ENCODE results near the gene MIGA2. TPM values are rescaled to one million over a fixed set of nuclear protein-coding genes. Genes with fewer than 3 reads are reported as not detected.

Gene MIGA2
- total RNA-seq, 1 donor: 22.7 TPM

DNA sequence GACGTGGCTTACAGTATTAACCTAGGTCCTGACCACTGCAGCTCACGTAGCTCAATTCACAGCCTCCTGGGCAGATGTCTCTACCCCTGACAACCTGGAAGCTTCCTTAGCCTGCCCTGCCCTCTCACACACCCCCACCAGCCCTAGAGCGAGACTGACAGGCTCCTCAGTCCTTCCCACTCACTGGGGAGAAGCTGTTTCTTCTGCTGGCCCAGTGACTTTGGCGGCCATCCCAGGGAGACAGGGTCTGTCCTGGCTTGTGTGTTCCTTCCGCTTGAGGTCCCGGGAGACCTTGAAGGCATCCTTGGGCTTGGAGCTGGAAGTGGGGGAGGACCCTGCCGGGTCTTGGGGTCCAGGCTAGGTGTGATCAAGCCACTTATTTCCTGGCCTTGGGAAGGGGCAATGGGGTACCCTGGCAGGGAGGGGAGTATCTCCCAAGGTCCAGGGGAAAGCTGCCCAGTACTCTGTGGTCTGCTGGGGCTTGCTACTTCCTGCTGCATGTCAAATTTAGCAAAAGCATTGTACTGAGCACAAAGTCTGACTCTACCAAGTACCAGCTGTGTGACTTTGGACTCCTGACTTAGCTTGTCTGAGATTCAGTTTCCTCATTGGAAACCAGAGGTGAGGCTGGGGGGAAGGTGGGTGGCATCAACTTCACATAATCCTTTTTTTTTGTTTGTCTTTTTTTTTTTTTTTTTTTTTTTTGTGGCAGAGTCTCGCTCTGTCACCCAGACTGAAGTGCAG, 1.9 kb downstream of the MIGA2 start:
- Histone ChIP-seq H3K27me3 (ENCODE audit: insufficient read depth, low read length) (no peaks in the 10 kb centered on the region), H3K9me3 (ENCODE audit: low read depth, low read length) (no peaks in the 10 kb centered on the region), H3K4me3 (ENCODE audit: low read length) (no peak overlapping the region)

DNA sequence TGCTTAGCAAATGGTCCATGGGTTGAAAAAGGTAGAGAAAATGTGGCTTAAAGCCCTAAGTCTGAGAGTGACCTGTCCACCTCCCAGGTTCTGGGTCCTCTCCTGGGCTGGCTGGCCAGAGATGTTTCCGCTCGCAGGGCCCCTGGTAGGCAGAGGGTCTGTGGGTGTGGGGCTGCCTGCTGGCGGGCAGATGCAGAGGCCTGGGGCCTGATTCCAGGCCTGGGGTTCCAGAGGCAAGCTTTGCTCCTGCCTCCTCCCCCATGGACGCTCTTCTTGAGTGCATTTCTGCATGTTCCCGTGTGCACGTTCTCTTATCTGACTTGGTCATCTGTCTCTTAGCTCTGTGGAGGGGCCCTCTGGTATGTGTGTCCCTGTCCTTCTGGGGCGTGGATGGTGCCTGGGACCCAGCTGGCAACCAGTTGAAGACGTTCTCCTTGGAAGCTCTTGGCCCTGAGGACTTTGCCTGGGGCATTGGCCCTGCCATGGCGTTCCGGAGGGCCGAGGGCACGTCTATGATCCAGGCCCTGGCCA, 3.8 kb downstream of the MIGA2 start:
- Histone ChIP-seq H3K27me3 (ENCODE audit: insufficient read depth, low read length) (no peaks in the 10 kb centered on the region), H3K4me1 (ENCODE audit: insufficient read depth, low read length) (peaks cover 24% of the 10 kb centered on the region), H3K4me3 (ENCODE audit: low read length) (no peak overlapping the region), H3K9me3 (ENCODE audit: low read depth, low read length) (no peaks in the 10 kb centered on the region)

More for the DNA sequence above, 1.9 kb downstream of the MIGA2 start:
- H3K4me1 ChIP-seq (ENCODE audit: insufficient read depth, low read length): peaks cover 24% of the 10 kb centered on the region

DNA sequence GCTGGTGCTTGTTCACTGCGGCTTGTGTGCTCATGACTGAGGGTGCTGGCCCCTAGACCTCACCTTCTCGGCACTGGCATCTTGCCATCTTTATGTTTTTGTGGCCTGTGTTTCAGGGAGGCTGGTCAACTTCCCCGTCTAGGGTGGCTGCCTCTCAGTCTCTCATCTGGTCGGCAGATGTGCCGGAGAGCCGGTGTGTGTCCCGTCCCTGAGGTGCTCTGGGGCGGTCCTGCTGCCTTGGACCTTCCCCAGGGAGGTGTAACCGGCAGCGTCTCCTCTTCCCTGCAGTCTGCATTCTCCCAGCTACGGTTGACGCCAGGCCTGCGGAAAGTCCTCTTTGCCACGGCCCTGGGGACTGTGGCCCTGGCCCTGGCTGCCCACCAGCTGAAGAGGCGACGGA, 5.6 kb downstream of the MIGA2 start:
- H3K27me3 ChIP-seq (ENCODE audit: insufficient read depth, low read length): no peaks in the 10 kb centered on the region
- peaks cover 18% of the 10 kb centered on the region for H3K4me1 ChIP-seq (ENCODE audit: insufficient read depth, low read length)
- H3K4me3 ChIP-seq (ENCODE audit: low read length): no peak overlapping the region
- H3K9me3 ChIP-seq (ENCODE audit: low read depth, low read length): no peaks in the 10 kb centered on the region

DNA sequence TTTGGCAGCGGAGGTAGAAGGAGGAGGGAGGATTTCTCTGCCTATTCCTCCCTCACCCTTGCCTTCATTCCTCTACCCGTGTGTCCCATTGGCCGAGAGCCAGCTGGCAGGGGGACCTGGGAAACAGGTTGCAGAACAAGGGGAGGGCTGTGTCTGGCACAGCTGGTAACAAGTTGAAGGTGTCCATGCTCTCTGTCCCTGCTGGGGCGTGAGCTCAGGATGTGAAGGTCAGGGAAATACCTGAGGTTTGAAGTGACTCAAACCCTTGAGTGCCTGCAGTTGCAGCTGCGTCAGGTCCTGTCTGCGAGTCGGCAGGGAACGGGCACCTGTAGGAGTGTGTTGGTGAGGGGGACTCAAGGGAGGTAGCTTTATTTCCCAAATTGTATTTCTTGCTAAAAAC, 16.2 kb downstream of the MIGA2 start:
- H3K4me3 ChIP-seq (ENCODE audit: low read length): no peak overlapping the region
- no peaks in the 10 kb centered on the region for H3K9me3 ChIP-seq (ENCODE audit: low read depth, low read length)
- no peaks in the 10 kb centered on the region for H3K4me1 ChIP-seq (ENCODE audit: insufficient read depth, low read length)
- no peaks in the 10 kb centered on the region for H3K27me3 ChIP-seq (ENCODE audit: insufficient read depth, low read length)

DNA sequence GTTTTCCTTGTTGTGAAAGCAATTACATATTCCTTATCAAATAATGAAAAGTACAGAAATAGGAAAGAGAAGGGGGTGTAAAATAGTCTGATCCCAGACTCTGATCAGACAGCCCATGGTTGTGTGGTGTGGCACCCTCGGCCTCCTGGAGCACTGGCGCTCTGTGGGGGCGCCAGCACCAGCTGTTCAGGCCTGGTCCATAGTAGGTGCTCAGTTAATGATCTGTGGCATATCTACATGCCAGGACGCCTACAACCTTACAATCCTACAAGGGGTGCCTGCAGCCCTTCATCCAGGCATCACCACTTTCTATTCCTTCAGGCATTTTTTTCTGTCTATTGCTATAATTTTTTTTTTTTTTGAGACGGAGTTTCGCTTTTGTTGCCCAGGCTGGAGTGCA, 16.6 kb downstream of the MIGA2 start:
- H3K4me3 ChIP-seq (ENCODE audit: low read length): no peak overlapping the region
- H3K27me3 ChIP-seq (ENCODE audit: insufficient read depth, low read length): no peaks in the 10 kb centered on the region
- no peaks in the 10 kb centered on the region for H3K9me3 ChIP-seq (ENCODE audit: low read depth, low read length)
- peaks cover 2% of the 10 kb centered on the region for H3K4me1 ChIP-seq (ENCODE audit: insufficient read depth, low read length)

DNA sequence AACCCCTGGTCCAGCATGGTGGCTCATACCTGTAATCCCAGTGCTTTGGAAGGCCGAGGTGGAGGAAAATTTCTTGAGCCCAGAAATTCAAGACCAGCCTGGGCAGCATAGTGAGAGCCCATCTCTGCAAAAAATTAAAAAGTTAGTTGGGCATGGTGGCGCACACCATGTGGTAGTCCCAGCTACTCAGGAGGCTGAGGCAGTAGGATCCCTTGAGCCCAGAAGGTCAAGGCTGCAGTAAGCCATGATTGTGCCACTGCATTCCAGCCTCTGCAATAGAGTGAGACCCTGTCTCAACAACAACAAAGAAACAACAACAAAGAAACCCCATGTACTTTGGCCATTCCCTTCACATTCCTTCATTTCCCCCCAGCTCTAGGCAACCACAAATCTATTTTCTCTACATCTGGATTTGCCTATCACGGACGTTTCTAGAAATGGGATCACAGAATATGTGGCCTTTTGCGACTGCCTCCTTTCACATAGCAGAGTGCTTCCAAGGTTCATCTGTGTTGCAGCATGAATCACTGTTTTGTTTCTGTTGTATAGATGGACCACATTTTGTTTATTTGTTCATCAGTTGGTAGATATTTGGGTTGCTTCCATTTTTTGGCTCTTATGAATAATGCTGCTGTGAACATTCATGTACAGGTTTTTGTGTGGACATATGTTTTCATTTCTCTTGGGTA, 17.9 kb downstream of the MIGA2 start:
- H3K4me3 ChIP-seq (ENCODE audit: low read length): no peak overlapping the region
- no peaks in the 10 kb centered on the region for H3K9me3 ChIP-seq (ENCODE audit: low read depth, low read length)
- H3K4me1 ChIP-seq (ENCODE audit: insufficient read depth, low read length): peaks cover 15% of the 10 kb centered on the region
- H3K27me3 ChIP-seq (ENCODE audit: insufficient read depth, low read length): no peaks in the 10 kb centered on the region

DNA sequence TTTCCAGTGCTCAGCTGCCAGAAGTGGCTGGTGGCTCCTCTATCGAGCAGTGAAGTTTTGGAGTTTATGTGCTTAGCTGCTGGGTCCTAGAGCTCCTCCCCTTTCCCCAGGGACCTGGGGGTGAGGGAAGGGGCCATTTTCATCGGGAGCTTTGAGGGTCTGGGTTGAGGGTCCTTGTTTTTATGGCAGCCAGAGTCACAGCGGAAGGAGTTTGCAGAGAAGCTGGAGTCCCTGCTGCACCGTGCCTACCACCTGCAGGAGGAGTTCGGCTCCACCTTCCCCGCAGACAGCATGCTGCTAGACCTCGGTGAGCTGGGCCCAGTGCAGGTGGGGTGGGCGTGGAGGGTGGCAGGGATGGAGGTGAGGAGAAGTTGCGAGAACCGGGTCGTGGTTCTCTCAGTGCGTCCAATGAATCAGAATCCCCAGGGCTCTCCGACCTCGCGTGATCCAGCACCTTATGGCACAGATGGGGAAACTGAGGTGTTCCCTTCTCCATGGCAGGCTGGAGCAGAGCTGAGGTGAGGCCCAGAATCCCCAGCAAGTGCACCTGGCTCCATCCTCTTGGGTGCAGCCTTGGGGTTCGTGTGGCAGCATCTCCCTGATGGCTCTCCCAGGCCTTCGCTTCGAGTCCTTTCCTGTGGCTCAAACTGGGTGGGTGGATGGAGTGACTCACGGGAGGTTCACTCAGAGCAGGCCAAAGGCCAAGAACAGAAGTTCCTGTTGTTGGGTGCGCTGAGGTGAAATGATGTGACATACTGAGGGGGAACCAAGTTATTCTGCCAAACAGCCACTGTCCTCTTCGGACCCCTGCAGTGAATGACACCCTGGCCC, 22.8 kb downstream of the MIGA2 start:
- no peak overlapping the region for H3K4me3 ChIP-seq (ENCODE audit: low read length)
- peaks cover 16% of the 10 kb centered on the region for H3K4me1 ChIP-seq (ENCODE audit: insufficient read depth, low read length)
- no peaks in the 10 kb centered on the region for H3K9me3 ChIP-seq (ENCODE audit: low read depth, low read length)
- H3K27me3 ChIP-seq (ENCODE audit: insufficient read depth, low read length): no peaks in the 10 kb centered on the region

DNA sequence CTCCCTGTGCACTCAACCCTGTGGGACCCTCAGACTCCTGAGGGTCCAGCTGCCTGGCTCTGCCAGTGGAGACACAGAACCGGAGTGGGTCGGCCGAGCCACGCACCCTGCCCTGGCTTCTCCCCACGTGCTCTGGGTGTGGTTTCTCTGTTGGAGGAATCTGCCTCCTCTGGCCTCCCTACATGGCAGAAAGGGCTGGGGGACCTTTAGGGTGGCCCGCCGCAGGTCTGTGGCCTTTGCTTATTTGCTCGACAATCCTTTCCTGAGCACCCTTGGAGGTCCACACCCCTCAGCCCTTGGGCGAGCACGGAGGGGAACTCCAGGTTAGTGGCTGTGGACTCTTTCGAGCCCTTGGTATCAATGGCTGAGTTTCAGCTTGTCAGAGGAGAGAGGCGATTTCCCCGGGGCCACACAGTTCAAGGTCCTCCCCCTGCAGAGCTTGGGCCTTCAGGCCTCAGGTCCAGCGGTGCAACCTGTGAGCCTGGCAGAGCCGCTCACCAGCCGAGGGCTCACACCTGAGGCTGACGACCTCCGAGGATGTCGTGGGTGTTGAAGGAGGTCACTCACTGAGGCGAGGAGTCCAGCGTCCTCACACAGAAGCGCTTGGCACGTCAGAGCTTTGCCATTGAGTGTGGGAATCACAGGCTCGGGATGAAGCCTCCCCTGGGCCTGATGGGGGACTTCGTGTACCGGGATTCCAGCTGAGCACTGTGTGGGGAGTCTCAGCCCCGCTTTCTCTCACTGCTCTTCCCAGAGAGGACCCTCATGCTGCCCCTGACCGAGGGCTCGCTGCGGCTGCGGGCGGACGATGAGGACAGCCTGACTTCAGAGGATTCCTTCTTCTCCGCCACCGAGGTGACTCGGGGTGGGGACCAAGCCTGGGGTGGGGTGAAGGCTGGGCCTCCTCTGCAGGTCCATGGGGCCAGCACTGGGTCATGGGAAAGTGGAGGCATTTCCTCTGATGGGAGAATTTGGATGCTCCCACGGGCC, 23.7 kb downstream of the MIGA2 start:
- H3K4me3 ChIP-seq (ENCODE audit: low read length): no peak overlapping the region
- H3K27me3 ChIP-seq (ENCODE audit: insufficient read depth, low read length): no peaks in the 10 kb centered on the region

DNA sequence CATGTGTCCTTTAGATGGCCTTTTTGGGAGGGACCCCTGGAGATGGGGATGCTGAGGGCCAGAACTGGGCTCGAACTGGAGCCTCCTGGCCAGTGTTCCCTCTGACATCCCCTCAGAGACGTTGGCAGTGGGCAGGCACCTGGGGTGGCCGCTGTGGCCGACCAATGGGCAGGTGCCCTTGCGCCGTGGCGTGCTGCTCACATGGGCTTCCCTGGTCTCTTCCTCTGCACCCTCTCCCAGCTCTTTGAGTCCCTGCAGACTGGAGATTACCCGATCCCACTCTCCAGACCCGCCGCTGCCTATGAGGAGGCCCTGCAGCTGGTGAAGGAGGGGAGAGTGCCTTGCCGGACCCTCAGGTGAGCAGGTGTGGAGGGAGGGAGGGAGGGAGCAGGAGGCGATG, 24.6 kb downstream of the MIGA2 start:
- Histone ChIP-seq H3K27me3 (ENCODE audit: insufficient read depth, low read length) (no peaks in the 10 kb centered on the region), H3K4me3 (ENCODE audit: low read length) (no peak overlapping the region), H3K9me3 (ENCODE audit: low read depth, low read length) (no peaks in the 10 kb centered on the region), H3K4me1 (ENCODE audit: insufficient read depth, low read length) (peaks cover 16% of the 10 kb centered on the region)

More for the DNA sequence above, 23.7 kb downstream of the MIGA2 start:
- peaks cover 16% of the 10 kb centered on the region for H3K4me1 ChIP-seq (ENCODE audit: insufficient read depth, low read length)
- no peaks in the 10 kb centered on the region for H3K9me3 ChIP-seq (ENCODE audit: low read depth, low read length)

DNA sequence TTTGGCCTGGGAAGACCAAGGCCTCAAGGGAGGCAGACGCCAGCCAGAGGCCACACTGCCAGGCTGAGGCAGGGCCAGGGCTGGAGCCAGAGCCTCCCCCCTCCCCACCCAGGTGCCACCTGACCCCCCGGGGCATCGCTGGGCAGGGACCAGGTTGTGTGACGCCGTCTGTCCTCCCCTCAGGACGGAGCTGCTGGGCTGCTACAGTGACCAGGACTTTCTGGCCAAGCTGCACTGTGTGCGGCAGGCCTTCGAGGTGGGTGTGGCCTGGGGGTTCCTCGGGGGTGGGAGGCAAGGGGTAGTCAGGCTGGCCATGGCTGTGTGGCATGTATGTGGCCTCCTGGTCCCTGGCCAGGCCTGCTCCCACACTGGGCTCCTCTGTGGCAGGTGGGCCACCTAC, 26.6 kb downstream of the MIGA2 start:
- no peaks in the 10 kb centered on the region for H3K27me3 ChIP-seq (ENCODE audit: insufficient read depth, low read length)
- H3K9me3 ChIP-seq (ENCODE audit: low read depth, low read length): no peaks in the 10 kb centered on the region
- H3K4me3 ChIP-seq (ENCODE audit: low read length): no peak overlapping the region
- H3K4me1 ChIP-seq (ENCODE audit: insufficient read depth, low read length): peaks cover 16% of the 10 kb centered on the region

DNA sequence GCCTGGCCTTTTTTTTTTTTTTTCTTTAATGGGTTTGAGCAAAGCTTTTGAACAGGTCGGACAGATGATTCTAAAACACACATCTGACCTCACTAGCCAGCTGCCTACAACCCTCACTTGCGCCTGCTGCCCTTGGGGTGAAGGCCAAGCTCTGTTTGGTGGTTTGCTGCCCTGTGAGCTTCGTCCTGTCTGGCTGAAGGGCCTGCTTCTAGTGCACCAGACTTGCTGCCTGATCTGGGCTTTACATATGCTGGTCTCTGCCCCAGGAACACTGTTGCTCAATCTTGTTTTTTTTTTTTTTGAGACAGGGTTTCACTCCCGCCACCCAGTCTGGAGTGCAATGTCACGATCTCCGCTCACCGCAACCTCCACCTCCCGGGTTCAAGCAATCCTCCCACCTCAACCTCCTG, 28.1 kb downstream of the MIGA2 start:
- Histone ChIP-seq H3K4me1 (ENCODE audit: insufficient read depth, low read length) (peaks cover 16% of the 10 kb centered on the region), H3K9me3 (ENCODE audit: low read depth, low read length) (no peaks in the 10 kb centered on the region), H3K4me3 (ENCODE audit: low read length) (no peak overlapping the region), H3K27me3 (ENCODE audit: insufficient read depth, low read length) (no peaks in the 10 kb centered on the region)

DNA sequence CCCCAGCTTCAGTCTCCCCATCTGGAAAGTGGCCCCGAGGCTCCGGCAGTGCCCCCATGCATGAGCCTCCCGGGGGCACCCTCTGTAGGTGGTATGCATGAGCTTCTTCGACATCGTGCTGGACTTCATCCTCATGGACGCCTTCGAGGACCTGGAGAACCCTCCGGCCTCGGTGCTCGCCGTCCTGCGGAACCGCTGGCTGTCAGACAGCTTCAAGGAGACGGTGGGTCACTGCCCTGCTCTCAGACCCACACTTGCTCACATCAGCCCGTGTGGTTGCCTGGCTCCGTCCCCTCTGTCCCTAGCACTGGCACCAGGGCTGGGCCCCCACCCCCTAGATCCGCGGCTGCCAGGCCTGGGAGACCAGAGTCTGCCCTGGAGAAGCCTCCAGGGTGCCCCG, 31.7 kb downstream of the MIGA2 start:
- no peak overlapping the region for H3K4me3 ChIP-seq (ENCODE audit: low read length)
- H3K27me3 ChIP-seq (ENCODE audit: insufficient read depth, low read length): no peaks in the 10 kb centered on the region
- H3K4me1 ChIP-seq (ENCODE audit: insufficient read depth, low read length): peaks cover 28% of the 10 kb centered on the region
- no peaks in the 10 kb centered on the region for H3K9me3 ChIP-seq (ENCODE audit: low read depth, low read length)

DNA sequence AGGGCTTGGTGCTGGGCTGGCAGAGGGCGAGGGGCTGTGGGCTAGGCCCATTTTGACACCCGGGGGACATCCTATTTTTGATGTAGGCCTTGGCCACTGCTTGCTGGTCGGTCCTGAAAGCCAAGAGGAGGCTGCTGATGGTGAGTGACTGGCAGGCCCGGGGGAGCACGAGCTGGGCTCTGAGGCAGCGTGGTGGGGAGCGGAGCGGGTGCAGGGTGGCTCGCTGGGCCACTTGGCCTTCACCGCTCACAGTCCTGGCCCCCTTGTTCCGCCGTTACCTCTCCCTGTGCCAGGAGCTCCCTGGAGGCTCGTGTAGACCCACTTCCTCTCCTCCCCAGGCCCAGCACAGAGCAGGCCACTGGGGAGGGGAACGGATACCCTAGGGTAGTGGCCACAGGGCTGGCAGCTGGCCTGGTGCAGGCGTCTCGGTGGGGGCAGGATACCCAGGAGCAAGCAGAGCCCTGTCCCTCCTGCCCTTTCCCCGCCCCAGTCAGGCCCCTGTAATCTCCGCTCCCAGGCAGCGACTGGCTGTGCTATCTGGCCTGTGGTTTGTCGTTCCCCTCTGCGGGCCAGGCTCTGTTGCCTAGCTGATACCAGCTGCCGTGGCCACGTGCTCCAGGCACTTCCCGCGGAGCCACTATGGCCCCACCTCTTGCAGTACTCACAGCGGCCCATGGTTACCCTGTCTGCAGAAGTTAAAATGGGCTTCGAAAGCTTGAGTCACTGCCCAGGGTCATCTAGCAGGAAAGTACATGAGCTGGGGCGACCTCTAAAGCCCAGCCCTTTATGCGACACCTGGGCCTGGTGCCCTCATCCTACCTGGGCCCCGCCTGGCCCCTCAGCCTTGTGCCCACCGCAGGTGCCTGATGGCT, 32.8 kb downstream of the MIGA2 start:
- H3K4me1 ChIP-seq (ENCODE audit: insufficient read depth, low read length): peaks cover 28% of the 10 kb centered on the region
- no peak overlapping the region for H3K4me3 ChIP-seq (ENCODE audit: low read length)
- no peaks in the 10 kb centered on the region for H3K27me3 ChIP-seq (ENCODE audit: insufficient read depth, low read length)
- no peaks in the 10 kb centered on the region for H3K9me3 ChIP-seq (ENCODE audit: low read depth, low read length)

All from mononuclear cell (primary cell).